ENCODE measurements around the gene EME1.
"Not testable (repeated sequence)": the region's sequence is repeated elsewhere in the genome, so short reads cannot be mapped to it uniquely, and the experiment has no call there.

Gene EME1

DNA sequence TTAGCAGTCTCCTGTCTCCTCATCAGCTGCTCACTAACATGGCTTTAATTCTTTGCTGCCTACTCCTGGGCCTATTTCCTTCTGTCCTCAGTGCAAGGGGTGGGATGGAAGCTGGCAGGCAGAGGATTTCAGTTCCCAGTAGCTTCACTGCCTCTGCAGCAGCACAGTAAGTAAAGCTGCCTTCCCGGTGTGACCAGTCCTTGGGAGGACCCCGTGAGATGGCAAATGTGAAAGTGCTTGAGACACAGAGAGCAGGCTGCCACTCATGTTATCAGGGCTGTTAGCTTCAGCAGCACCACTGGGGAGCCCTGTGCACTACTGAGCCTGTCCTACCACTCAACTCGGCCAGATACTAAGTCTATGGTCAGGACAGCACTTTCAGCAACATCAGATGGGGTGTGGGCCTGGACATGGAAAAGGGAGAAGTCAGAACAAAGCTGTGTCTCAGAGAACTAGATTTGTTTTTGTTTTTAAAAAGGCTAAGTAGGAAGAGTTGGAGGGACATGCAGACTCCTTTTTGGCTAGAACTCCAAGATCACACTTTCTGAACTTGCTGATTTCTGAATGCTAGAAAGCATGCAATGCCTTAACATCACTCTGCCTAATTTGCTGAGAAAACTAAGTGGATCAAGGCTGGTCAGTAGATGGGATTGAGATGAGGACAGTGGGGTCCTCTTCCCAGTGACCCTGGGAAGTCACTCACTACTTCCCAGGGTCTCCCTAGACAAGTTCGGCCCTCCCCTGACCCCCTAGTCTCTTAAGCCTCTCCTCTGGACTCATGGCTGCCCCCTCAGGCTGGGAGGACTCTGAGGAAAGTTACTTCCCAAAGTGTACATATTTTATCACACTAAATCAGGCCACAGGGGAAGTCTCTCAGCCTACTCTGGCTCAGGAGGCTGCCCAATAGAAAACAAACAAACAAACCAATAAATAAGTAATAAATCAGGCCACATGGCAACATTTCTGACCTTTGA is 54.1 kb downstream of the EME1 start:
- DNase-seq = peak in 1 of 2 donors; percentile 11

DNA sequence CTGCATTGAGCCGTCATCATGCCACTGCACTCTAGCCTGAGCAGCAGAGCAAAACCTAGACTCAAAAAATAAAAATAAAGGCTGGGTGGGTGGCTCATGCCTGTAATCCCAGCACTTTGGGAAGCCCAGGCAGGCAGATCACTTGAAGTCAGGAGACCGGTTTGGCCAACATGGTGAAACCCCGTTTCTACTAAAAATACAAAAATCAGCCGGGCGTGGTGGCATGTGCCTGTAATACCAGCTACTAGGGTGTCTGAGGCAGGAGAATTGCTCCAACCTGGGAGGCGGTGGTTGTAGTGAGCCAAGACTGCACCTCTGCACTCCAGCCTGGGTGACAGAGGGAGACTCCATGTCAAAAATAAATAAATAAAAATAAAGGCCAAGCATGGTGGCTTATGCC is 55.1 kb downstream of the EME1 start:
- not testable (repeated sequence) for DNase-seq

DNA sequence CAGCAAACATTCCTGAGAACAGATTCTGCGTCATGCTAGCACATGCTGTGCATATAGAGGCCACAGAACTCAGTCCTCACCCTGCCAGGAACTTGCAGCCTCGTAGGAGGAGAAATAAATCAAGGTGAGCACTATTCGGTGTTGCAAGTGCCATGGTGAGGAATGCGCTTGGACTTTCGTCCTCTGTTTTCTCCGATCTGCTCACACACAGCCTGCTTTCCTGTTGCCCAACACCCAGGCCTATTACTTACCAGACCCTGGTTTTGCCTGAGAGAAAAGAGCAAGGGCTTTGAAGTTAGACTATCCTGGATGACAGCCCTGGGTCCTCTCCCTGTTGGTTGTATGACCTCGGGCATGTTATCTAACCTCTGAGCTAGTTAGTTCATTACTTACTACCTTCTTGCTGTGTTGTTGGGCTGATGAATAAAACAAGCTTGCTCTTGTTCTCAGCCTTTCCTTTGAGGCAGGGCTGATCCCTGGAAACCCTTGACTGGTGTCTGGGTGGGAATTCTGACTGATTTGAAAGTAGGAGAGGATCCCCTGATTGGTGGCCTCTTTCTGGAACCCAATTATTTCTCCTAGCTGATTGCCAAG is 55.9 kb downstream of the EME1 start:
- no peak for DNase-seq

DNA sequence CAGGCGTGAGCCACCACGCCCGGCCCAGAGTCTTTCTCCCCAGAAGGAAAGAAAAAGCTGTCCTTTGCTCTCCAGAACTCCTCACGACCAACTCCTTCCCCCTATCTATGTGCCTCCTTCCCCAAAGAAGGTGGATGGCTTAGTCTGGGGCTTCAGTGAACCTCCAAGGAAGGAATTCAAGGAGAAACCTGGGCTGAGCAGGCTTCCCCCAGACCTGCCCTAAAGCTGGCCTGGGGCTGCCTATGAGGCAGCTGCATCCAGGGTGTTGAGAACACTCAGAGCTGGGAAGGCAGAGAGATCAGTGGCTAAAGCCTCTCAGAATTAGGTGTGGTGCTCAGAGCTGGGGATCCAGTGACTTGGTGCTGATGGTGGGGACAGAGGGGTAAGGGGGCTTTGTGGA is 56.8 kb downstream of the EME1 start:
- no peak for DNase-seq
